ENCODE data around the gene RNASE7.
A peak's percentile ranks its signal among the peaks of the same experiment; 100 is the strongest.
"Not testable (repeated sequence)": the region's sequence is repeated elsewhere in the genome, so short reads cannot be mapped to it uniquely, and the experiment has no call there.

Gene RNASE7

GRCh38 chr14:21041676-21042433, at the start of gene RNASE7:
Gene RNASE7 (plus strand): TSS chr14:21042362. CDS start chr14:21042993, 631 bp downstream.
- peak; percentile 54 for DNase-seq

DNA sequence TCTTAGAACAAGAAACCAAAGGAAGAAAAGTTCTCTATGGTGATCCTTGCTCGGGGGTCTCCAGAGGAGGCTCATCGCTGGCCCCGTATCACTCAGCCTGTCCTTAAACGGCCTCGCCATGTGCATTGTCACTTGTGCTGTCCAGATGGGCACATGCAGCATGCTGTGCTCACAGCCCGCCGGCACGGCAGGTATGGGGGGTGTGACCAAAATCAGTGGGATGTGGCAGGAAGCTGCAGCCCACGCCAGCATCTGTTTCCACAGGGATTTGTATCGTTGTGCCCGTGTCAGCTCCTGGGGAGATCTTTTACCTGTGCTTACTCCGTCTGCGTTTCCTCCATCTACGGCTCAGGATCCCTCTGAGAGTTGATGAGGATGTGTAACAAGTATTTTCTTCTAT, 45.6 kb upstream of the RNASE7 start:
- no peak for DNase-seq

DNA sequence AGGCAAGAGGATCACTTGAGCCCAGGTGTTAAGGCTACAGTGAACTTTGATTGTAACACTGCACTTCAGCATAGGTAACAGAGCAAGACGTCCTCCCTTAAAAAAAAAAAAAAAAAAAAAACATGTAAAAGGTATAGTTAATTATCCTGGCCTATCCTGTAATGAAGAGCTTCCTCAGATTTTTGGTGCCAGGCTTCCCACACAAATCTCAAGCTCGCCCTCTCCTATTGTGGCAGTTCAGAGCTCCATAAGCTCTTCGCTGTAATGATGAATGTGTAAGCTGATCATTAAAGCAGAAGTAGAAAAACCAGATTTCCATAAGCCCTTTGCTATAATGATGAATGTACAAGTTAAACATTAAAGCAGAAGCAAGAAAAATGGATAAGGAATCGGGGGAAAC, 45.0 kb upstream of the RNASE7 start:
- DNase-seq = no peak

- no peak for DNase-seq
Measured at GRCh38 chr14:20997564-20997963, 44.6 kb upstream of the RNASE7 start.

DNA sequence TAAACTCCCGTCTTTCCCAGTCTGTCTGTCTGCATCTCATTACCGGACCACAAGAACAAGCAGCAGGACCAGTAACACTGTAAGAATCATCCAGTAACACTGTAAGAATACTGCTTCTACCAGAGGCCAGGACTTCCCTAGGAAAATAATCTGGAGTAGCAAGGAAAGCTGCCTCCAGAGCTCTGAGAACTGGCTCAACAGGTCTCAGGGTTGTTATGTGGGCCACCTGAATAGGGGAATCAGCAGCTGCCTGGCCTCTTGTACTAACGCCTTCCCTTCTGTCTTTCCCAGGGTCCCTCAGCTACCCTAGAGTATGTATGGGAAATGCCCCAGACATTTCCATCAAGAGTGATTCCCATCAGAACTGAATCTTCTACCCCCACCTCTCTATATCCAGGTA, 44.0 kb upstream of the RNASE7 start:
- DNase-seq = no peak

DNA sequence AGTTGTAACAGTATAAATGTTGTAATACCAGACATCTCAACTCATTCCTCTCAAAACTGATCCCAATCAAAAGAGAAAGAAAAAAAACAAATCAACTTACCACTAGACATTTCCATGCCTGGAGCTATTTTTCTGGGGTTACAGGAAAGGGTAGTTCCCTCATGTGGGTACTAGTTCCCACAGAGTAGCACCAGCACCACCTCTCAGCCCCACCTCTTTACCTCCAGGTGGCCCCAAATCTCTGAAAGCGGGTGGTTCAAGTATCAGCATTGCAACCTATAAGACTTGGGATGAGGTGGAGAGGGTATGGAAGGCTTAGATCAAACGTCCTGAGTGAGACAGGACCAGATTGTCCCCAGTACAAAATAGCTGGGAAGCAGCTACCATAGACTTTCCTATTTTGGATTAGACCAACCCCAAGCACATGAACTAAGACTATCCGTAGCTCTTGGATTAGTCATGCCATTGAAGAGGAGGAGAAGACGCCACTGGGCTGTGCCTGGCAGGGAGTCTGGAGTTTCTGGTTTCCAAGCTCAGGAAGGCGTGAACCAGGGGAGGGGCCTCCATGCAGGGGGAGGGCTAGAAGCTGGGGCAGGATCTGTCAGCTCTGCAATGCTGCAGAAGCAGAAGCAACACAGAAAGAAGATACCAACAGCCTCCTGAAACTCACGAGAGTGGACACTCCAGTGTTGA, 43.3 kb upstream of the RNASE7 start, which contains the start of gene SLC39A2:
TSS of gene SLC39A2 (plus strand) at position 620 of the 693 bp plus-strand sequence. CDS start 154 bp downstream, outside the sequence.
- DNase-seq = no peak

DNA sequence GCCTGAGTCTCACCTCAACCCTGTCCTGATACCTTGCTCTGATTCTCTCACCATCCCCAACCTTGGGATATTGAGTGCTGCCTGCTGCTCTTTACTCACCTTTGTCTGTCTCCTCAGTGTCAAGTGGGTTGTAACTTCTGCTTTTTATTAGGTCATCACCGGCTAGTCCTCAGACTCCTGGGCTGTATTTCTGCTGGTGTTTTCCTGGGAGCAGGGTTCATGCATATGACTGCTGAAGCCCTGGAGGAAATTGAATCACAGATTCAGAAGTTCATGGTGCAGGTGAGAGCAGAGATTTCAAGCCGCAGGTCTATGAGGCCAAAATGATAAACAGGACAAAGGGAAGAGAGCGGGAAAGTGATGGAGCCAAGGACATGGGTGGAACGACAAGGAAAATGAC, 42.6 kb upstream of the RNASE7 start:
- DNase-seq = no peak

GRCh38 chr14:21001218-21001617, 40.9 kb upstream of the RNASE7 start:
- no peak for DNase-seq

DNA sequence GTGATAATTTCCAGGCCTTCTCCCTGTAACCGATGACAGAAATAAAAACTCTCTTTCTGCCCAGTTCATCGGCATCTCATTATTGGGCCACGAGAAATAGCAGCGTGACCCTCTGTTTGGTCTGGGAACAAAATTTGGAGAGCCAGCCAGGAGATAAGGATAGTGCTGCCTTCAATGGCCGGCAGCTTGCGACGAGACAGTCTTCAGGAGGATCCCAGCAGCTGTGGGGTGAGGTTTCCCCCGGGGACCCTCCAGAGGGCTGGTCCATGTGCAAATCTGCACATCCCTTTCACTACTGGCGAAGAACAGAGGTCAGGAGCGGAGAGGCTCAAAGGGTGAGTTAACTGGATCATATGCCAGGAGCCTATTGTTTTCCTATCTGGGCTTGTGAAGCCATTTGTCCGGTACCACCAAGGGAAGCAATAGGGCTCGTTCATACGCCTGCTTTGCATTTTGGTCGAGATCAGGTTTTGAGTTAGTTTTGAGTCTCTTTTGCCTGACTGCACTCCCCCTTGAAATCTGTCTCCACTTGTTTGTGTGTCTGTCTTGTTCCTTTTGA, 38.3 kb upstream of the RNASE7 start:
- no peak for DNase-seq

- DNase-seq = not testable (repeated sequence)
Measured at GRCh38 chr14:21009721-21010120, 32.4 kb upstream of the RNASE7 start.

DNA sequence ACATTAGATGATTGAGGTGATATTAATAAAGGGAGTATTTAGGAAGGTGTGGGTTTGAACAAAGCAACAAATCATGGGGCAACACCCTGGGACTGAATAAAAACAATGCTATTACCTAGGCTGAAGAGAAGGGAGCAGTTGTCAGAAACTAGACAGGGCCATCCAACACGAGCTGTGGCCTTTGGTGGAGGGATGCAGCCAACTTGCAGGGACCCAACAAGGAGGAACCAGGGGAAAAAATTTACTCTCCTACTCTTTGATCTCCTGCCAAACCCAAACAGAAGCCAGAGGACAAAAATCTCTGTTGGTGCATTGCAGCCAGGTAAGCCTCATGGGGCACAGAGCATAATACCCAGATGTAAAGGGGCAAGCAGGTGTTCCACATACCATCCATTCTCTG, 31.0 kb upstream of the RNASE7 start:
- DNase-seq = no peak

- DNase-seq = peak; percentile 92
Measured at GRCh38 chr14:21014761-21015190, 27.4 kb upstream of the RNASE7 start.

GRCh38 chr14:21015312-21015711, 26.9 kb upstream of the RNASE7 start:
- peak; percentile 22 for DNase-seq

DNA sequence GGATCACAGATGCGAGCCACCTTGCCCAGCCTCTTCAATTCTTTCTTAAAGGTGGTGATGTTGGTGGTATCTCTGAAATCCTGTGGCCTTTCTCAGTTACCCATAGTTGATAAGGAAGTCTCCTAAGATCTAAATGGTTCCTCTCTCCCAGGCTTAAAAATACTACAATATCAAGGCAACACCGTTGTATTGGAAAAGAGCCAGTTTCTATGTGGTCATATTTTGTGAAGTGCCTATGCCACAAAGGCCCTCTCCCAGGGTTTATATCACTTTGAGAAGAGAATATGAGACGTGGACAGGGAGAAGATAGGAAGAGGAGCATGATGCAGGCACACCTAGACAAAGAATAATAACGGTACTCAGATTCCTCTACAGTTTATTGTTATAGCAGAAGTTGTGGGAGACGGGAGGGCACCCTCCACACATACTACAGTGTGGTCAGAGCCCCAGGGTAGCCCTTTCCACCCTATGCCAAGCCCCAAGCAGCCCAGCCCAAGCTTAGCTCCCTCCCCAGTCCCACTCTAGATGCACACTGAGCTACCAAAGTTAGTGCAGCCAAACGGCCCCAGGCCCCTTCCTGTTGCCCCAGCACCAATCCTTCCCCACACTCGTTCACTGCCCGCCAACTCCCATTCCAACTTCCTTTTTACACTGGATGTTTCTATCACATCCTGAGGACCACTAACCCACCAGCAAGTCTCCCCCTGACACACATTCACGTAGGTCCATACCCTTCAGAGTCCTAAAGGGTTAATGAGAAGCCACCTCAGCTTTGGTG, 25.6 kb upstream of the RNASE7 start:
- peak; percentile 56 for DNase-seq

- DNase-seq = no peak
Measured at GRCh38 chr14:21017528-21018245, 24.5 kb upstream of the RNASE7 start.

GRCh38 chr14:21018286-21018685, 23.9 kb upstream of the RNASE7 start:
- no peak for DNase-seq

DNA sequence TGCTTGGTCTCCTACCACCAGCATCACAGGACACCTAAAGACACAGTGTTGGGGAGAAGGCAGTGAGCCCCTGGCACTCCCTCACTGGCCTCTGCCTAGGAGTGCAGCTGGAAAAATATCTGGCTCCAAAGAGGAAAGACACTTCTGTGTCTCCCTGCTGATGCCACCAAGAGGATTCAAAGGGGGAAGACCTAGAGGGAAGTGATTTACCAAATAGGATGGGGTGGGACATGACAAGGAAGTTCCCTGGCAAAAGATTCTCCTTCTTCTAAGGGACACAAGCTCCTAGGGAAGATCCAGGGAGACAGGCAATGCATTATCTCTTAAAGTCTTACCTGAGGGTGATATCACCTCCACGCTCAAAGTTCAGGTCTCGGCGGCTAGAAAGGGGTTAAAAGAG, 23.4 kb upstream of the RNASE7 start:
- no peak for DNase-seq

DNA sequence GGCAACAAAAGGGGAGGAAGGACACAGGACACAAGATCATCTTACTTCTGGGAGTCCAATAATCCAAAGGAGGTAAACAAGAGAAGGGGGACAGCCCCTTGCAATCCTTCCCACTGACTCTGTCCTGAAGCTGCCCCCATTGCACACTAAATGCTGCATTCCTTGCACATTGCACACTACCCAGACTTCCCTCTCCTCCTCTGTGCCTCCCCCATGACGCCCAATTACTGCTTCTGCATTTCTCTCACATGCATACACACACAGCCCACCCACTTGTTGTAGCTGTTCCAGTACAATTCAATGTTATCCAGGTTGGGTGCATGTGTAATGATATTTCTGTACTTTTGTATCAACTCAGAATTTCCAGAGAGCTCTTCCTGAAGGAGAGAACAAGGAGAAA, 22.8 kb upstream of the RNASE7 start:
- no peak for DNase-seq

DNA sequence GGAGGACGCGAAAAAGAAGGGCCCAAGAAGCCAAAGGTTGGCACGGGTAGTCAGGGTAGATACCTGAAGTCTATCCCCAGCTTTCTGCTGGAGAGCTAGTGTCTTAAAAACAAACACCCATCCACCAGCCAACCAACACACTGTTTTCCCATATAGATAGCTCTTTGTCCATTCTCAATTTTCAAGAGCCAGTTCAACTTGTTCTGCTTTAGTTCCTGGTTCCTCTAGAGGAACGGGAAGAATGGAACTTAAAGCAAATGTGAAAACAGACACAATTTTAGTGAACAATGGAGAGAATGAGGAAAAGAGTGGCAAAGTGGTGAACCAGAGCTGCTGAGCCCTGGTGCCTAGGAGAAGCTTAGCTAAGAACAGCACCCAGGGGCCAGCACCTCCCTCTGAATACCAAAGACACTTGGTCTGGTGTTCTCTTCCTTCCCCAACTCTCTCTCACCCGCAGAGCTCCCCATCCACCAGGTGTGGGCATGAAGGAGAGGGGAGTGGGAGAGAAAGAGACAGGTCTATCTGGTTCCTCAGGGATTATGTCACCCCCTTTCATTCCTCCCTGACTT, 21.1 kb upstream of the RNASE7 start:
- DNase-seq = no peak

DNA sequence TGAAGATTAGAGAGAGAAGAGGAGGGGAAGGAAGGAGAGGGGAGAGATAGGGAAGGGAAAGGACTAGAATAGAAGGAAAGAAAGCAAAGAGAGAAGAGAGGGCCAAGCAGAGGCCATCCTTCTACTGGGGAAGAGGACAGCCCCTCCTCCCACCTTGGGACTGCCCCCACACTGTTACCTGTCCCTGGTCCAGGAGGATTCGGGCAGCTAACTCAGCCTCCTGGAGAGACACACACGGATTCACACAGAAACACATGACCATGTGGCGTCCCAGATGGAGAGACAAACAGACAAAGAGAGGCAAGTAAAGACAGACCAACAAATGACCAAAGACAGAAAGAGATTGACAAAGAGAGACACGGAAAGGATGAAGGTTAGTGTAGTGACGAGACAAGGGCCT, 19.5 kb upstream of the RNASE7 start:
- DNase-seq = no peak

DNA sequence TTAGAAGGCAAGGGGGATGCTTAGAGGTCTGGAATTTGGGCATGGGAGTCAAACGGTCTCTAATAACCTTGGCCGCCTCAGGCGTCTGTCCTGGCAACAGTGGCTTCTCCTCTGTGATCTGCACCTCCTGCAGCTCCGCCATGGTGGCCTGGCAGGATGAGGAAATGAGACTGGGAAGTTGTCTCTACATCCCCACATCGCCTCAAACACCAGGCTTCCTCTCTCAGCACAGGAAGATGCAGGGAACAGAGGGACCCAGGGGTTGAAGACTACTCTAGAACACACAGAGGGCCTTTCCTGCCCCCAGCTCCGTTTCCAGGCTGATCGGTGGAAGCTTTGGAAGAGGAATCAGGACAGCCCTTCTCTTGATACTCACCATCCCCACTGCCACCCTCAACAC, 19.0 kb upstream of the RNASE7 start:
- no peak for DNase-seq

Data from hematopoietic multipotent progenitor cell treated with erythropoietin and hydrocortisone succinate and interleukin-3 and kit ligand, for 4 days (in vitro differentiated cells).